Anterior cingulate cortex (tissue), 58 donors: Measurements from ENCODE around the gene WDR5B.
"Not testable (repeated sequence)": the region's sequence is repeated elsewhere in the genome, so short reads cannot be mapped to it uniquely, and the experiment has no call there.

ENCODE experiments used
- DNase-seq, 58 donors: peaks; one replicate each; lab custom pipeline; 2025; lab: John Stamatoyannopoulos, UW

The WDR5B gene

GRCh38 chr3:122415762-122416654, at the start of gene WDR5B:
WDR5B (minus strand) TSS chr3:122416062; CDS start chr3:122415528, 534 bp downstream.
- no peak for DNase-seq

- DNase-seq: no peak
Measured at GRCh38 chr3:122464659-122465058, 48.8 kb upstream of the WDR5B start.

- no peak for DNase-seq
Measured at GRCh38 chr3:122462406-122462805, 46.5 kb upstream of the WDR5B start.

GRCh38 chr3:122461806-122462205, 45.9 kb upstream of the WDR5B start:
- DNase-seq: no peak

- peak in 1 of 58 donors; percentile 6 for DNase-seq
Measured at GRCh38 chr3:122458992-122459391, 43.1 kb upstream of the WDR5B start.

- no peak for DNase-seq
Measured at GRCh38 chr3:122457706-122458105, 41.8 kb upstream of the WDR5B start.

GRCh38 chr3:122456074-122456473, 40.2 kb upstream of the WDR5B start:
- no peak for DNase-seq

GRCh38 chr3:122451371-122451770, 35.5 kb upstream of the WDR5B start:
- DNase-seq: no peak

GRCh38 chr3:122448218-122448617, 32.4 kb upstream of the WDR5B start:
- not testable (repeated sequence) for DNase-seq

GRCh38 chr3:122444491-122444887, 28.6 kb upstream of the WDR5B start:
- not testable (repeated sequence) for DNase-seq

GRCh38 chr3:122443762-122444490, 28.1 kb upstream of the WDR5B start:
- not testable (repeated sequence) for DNase-seq

- no peak for DNase-seq
Measured at GRCh38 chr3:122443090-122443489, 27.2 kb upstream of the WDR5B start.

- DNase-seq: no peak
Measured at GRCh38 chr3:122435950-122436349, 20.1 kb upstream of the WDR5B start.

- DNase-seq: no peak
Measured at GRCh38 chr3:122430371-122430770, 14.5 kb upstream of the WDR5B start.

GRCh38 chr3:122427857-122428471, 12.1 kb upstream of the WDR5B start:
- no peak for DNase-seq

GRCh38 chr3:122421836-122422235, 6.0 kb upstream of the WDR5B start:
- no peak for DNase-seq

- DNase-seq: no peak
Measured at GRCh38 chr3:122421101-122421500, 5.2 kb upstream of the WDR5B start.

GRCh38 chr3:122416966-122417365, 1.1 kb upstream of the WDR5B start:
- DNase-seq: no peak

GRCh38 chr3:122415104-122415744, 638 bp downstream of the WDR5B start:
- no peak for DNase-seq

GRCh38 chr3:122414391-122414790, 1.5 kb downstream of the WDR5B start:
- no peak for DNase-seq

GRCh38 chr3:122410639-122411038, 5.2 kb downstream of the WDR5B start:
- no peak for DNase-seq
